Stomach (tissue), 4 donors: ENCODE data around the gene DYNLT1.

Experiments used
- CTCF ChIP-seq, 7 experiments: fragments of 450-650 bp in 4 of 7; fragments of 200-600 bp in 3 of 7; sonication (generic) in 3 of 7; IDR thresholded peaks; one replicate each; pipeline ENCODE4 v1.5.1; 2016 to 2019; ENCODE audit warnings: antibody characterized with exemption in 7 of 7, control low read depth in 2 of 7, mild to moderate bottlenecking in 1 of 7
- EP300 ChIP-seq: sonication (generic); formaldehyde crosslinking; IDR thresholded peaks from one replicate; pipeline ENCODE4 v1.6.1; 2017; ENCODE audit warnings: antibody characterized with exemption
- POLR2A ChIP-seq, 4 donors: fragments of 450-650 bp; IDR thresholded peaks; one replicate each; pipeline ENCODE4 v1.6.1; 2016; ENCODE audit warnings: antibody characterized with exemption in 4 of 4, control low read depth in 2 of 4, mild to moderate bottlenecking in 1 of 4, moderate library complexity in 1 of 4
- POLR2AphosphoS5 ChIP-seq, 3 donors: sonication (generic); formaldehyde crosslinking; IDR thresholded peaks; one replicate each; pipeline ENCODE4 v1.6.1; 2016; ENCODE audit warnings: antibody characterized with exemption in 3 of 3

- TF ChIP-seq CTCF (IDR thresholded peaks at IDR 0.05) (no peak), POLR2A (IDR thresholded peaks at IDR 0.05) (no peak), POLR2AphosphoS5 (IDR thresholded peaks at IDR 0.05) (no peak), EP300 (no peak)
Observed at GRCh38 chr6:158597565-158597964, 47.0 kb downstream of the DYNLT1 start.
